HUES6 (cell line): Measurements from ENCODE around the gene ASB1.

Source experiments
- H3K27ac ChIP-seq: 2 replicates; pipeline ENCODE4 v1.7.0; 2013; ENCODE audit warnings: low read depth, mild to moderate bottlenecking, low read length, inconsistent platforms
- H3K27me3 ChIP-seq: 2 replicates; pipeline ENCODE4 v1.6.1; 2013; ENCODE audit warnings: low read length; ENCODE audit not compliant: control insufficient read depth, insufficient read depth
- H3K36me3 ChIP-seq: 2 replicates; pipeline ENCODE4 v1.6.1; 2013; ENCODE audit warnings: low read length; ENCODE audit not compliant: control insufficient read depth, insufficient read depth
- H3K4me1 ChIP-seq: 2 replicates; pipeline ENCODE4 v1.6.1; 2013; ENCODE audit warnings: low read length; ENCODE audit not compliant: control insufficient read depth, insufficient read depth
- H3K4me3 ChIP-seq: 2 replicates; pipeline ENCODE4 v1.5.1; 2013; ENCODE audit warnings: low read depth, low read length
- H3K9ac ChIP-seq: one replicate; pipeline ENCODE4 v1.6.1; 2013; ENCODE audit warnings: mild to moderate bottlenecking, low read length
- H3K9me3 ChIP-seq: 2 replicates; pipeline ENCODE4 v1.6.1; 2013; ENCODE audit warnings: low read depth, low read length; ENCODE audit not compliant: control insufficient read depth, insufficient read depth

Gene ASB1

DNA sequence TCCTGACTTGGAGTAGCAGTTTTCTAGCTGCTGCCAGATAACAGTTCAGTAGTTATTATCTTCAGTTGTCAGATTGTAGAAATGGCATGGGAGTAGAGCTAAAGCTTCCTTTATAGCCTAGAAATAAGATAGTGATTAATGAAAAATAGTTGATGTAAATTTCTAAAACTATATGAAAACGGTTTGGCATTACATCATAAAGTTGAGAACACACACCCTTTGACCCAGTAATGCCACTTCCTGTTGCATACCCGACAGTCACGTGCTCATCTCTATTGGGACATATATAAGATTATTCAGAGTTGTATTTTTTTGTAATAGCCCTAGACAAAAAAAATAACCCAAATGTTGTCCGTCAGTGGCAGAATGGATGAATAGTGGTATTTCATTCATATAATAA lies 39.4 kb upstream of the ASB1 start:
- peaks cover 6% of the 10 kb centered on the region; the same call in 1 of the 2 replicates for H3K9me3 ChIP-seq
- no peak overlapping the region for H3K9ac ChIP-seq
- no peak overlapping the region for H3K27ac ChIP-seq
- no peaks in the 10 kb centered on the region for H3K27me3 ChIP-seq
- H3K4me1 ChIP-seq: no peaks in the 10 kb centered on the region
- H3K36me3 ChIP-seq: peaks cover 3% of the 10 kb centered on the region; the same call in 1 of the 2 replicates
- H3K4me3 ChIP-seq: no peak overlapping the region

DNA sequence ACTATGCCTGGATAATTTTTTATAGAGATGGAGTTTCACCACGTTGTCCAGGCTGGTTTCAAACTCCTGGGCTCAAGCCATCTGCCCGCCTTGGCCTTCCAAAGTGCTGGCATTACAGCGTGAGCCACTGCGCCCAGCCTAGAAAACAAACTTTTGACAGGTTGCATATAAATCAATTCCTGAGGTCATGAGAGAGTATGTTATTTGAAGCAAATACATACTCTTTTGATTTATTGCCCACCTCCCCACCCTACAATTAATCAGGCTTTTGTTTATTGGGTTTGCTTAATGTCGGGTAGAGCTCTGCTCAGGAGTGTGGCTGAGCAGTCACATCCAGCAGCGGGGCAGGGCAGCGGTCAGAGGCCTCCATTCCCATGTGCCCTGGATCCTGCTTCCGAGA lies 37.9 kb upstream of the ASB1 start:
- no peaks in the 10 kb centered on the region for H3K9me3 ChIP-seq
- H3K36me3 ChIP-seq: no peaks in the 10 kb centered on the region
- H3K4me3 ChIP-seq: no peak overlapping the region
- H3K4me1 ChIP-seq: no peaks in the 10 kb centered on the region
- H3K27me3 ChIP-seq: no peaks in the 10 kb centered on the region
- no peak overlapping the region for H3K27ac ChIP-seq
- no peak overlapping the region for H3K9ac ChIP-seq

DNA sequence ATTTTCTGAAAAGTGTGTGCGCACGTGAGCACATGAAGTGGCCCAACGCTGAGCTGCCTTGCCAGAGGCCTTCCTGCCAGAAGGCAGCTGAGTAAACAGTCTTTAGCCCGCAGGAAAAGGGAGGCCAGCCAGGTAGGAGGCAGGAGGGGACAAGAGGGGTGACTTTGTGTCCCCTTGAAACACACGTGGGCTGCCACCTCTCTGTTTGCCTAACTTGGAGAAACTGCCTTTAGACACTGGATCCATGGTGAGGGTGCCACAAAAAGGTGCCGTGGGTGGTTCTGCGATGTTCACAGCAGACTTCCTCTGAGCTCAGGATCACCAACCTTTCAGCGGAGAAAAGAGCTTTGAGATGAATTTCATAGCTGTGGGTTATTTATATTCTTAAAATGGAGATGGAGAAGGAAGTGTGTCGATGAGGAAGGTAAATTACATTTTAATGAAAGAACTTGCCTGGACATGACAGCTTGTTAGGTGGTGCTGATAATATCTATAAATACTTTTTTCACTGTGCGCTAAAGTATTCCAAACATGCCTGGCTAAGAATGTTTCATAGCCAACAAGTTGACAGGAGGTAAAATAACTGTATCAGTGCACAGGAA lies 36.6 kb upstream of the ASB1 start:
- Histone ChIP-seq H3K36me3 (no peaks in the 10 kb centered on the region), H3K27me3 (no peaks in the 10 kb centered on the region), H3K9ac (no peak overlapping the region), H3K9me3 (no peaks in the 10 kb centered on the region), H3K27ac (no peak overlapping the region), H3K4me1 (no peaks in the 10 kb centered on the region), H3K4me3 (no peak overlapping the region)

DNA sequence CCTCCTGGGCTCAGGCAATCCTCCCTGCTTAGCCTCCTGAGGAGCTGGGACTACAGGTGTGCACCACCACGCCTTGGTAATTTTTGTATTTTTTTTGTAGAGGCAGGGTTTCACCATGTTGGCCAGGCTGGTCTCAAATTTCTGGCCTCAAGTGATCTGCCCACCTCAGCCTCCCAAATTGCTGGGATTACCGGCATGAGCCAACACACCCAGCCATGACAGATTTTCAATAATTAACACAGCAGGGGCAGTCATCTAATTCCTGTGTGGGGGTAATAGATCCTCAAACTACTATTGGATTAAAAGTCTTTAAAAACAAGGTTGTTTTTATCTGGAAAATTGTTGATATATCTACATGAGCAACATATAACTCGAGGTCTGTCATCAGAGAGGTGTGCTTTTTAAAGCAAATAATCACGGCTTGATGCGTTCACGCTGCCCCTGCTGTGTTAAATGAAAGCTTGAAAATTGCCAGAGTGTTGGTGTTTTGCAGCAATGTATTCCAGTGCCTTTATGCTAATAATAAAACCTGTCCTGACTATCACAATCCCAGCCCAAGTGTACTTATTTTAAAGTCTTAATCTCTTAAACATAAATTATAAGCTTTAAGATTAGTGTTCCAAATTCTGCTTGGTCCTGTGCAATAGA lies 35.6 kb upstream of the ASB1 start:
- Histone ChIP-seq H3K27me3 (no peaks in the 10 kb centered on the region), H3K27ac (no peak overlapping the region), H3K4me1 (no peaks in the 10 kb centered on the region), H3K9ac (no peak overlapping the region), H3K4me3 (no peak overlapping the region), H3K36me3 (no peaks in the 10 kb centered on the region), H3K9me3 (no peaks in the 10 kb centered on the region)

DNA sequence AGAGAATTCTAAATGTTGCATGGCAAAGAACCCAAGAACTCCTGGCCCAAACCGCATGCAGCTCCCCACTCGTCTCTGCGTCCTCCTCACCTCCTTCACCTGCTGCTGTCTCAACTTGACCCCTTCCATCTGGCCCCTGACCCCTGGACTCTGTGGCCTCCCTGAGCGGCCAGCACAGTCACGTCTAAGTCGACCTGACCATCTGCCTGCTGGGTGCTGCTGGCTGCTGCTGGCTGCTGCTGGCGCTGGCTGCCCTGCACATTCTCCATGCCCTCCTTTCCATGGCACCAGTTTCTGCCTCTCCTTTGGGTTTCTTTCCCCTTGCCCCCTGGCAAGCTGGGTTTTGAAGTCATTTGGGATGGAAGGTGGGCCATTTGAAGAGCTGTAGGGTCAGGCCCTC lies 30.1 kb upstream of the ASB1 start:
- no peaks in the 10 kb centered on the region for H3K4me1 ChIP-seq
- no peak overlapping the region for H3K9ac ChIP-seq
- no peaks in the 10 kb centered on the region for H3K36me3 ChIP-seq
- no peak overlapping the region for H3K4me3 ChIP-seq
- H3K27me3 ChIP-seq: no peaks in the 10 kb centered on the region
- no peak overlapping the region for H3K27ac ChIP-seq
- no peaks in the 10 kb centered on the region for H3K9me3 ChIP-seq

DNA sequence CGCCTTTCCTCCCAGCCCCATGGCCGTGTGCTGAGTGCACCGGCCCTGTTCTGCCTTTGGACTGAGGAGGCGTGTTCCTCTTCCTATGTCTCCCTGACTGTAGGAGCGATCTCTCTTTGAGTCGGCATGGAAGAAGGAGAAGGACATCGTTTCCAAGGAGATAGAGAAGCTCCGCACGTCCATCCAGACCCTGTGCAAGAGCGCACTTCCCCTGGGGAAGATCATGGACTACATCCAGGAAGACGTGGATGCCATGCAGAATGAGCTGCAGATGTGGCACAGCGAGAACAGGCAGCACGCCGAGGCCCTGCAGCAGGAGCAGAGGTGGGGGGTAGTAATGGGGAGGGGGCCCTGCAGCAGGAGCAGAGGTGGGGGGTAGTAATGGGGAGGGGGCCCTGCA lies 29.4 kb upstream of the ASB1 start:
- no peaks in the 10 kb centered on the region for H3K4me1 ChIP-seq
- no peaks in the 10 kb centered on the region for H3K36me3 ChIP-seq
- no peak overlapping the region for H3K4me3 ChIP-seq
- no peak overlapping the region for H3K9ac ChIP-seq
- no peaks in the 10 kb centered on the region for H3K9me3 ChIP-seq
- no peaks in the 10 kb centered on the region for H3K27me3 ChIP-seq
- no peak overlapping the region for H3K27ac ChIP-seq

DNA sequence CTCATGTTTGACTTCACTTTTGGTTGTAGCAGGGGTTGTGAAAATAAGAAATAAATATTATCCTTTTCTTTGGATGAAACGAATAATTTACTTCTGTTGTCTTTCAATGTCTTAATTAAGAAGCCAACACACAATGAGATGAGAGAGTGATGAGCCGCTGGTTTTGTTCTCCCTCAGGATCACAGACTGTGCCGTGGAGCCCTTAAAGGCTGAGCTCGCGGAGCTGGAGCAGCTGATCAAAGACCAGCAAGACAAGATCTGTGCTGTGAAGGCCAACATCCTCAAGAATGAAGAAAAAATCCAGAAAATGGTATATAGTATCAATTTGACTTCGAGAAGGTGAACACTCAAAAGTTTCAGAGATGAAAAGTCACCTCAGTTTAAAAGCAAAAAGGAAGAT lies 28.1 kb upstream of the ASB1 start:
- Histone ChIP-seq H3K9me3 (no peaks in the 10 kb centered on the region), H3K4me1 (no peaks in the 10 kb centered on the region), H3K9ac (no peak overlapping the region), H3K27me3 (no peaks in the 10 kb centered on the region), H3K27ac (no peak overlapping the region), H3K36me3 (no peaks in the 10 kb centered on the region), H3K4me3 (no peak overlapping the region)

DNA sequence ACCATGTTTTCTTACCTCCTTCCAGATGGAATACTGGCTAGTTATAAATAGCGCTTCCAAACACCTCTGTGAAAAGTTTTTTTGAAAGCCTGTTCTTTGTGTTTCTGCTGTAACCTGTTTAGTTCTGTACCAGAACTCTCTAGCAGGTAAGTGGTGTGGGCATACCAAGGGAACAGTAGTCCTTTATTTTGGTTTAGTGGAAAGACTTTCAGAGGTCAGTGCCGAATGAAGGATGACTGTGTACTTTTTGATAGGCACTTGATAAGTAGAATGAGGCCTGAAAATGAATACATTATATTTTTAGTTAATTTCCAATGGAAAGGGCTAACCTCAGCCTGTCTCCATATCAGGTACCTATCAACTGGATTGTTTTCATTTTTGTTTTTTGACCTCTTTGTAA lies 27.6 kb upstream of the ASB1 start:
- Histone ChIP-seq H3K4me1 (no peaks in the 10 kb centered on the region), H3K27ac (no peak overlapping the region), H3K9me3 (no peaks in the 10 kb centered on the region), H3K9ac (no peak overlapping the region), H3K36me3 (no peaks in the 10 kb centered on the region), H3K27me3 (no peaks in the 10 kb centered on the region), H3K4me3 (no peak overlapping the region)

DNA sequence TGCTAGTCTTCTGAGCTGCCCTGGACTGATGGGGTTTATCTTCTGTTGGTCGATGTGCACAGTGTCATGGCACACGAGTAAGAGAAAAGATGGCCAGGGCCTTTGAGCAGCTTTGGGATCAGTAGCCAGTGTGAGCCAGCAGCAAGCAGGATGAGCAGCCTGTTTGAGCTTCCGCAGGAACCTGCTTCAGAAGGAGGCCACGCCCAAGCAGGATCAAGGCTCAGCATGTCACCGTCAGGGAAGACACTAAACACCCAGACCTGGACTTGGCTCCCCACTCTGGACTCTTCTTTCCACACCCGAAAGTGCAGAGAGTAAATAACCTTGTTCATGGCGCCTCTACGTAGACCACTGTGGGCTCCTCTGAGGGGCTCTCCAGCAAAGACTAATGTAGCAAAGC lies 25.2 kb upstream of the ASB1 start:
- peaks cover 5% of the 10 kb centered on the region; the same call in 1 of the 2 replicates for H3K4me1 ChIP-seq
- no peaks in the 10 kb centered on the region for H3K27me3 ChIP-seq
- H3K9ac ChIP-seq: no peak overlapping the region
- H3K4me3 ChIP-seq: no peak overlapping the region
- no peaks in the 10 kb centered on the region for H3K9me3 ChIP-seq
- no peaks in the 10 kb centered on the region for H3K36me3 ChIP-seq
- H3K27ac ChIP-seq: no peak overlapping the region

DNA sequence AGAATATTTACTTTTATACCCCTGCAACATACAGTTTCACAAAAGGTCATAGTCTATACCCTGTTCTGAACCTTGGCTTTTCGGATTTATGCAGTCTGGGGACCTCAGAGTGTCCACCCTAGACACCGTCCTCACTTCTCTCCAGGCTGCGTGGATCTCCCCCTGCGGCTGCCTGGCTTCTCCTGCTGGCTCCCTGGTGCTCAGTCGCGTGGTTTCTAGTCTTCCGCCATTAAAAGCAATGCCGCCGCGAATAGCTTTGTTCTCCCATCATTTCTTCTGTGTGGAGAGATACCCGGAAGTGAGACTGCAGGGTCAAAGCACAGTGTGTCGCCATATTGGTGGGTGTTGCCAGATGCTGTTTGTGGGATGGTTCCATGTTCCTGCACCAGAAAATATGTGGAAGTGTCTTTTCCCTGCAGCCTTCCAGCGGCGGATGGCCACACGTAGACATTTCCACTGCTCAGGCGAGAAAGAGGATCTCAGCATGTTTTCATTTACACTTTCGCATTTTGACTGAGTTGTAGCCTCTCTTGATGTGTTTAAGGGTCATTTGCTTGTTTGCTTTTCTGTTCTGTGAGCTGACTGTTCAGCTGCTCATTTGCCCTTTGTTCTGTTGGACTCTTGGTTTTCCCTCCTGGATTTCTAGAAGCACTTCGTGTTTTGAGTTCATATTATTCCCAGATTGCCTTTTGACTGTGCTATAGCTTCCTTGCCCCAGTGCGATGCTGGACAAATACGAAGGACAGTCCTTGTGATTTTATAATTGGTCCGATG lies 22.9 kb upstream of the ASB1 start:
- Histone ChIP-seq H3K36me3 (no peaks in the 10 kb centered on the region), H3K27me3 (no peaks in the 10 kb centered on the region), H3K9ac (no peak overlapping the region), H3K4me3 (no peak overlapping the region), H3K9me3 (no peaks in the 10 kb centered on the region), H3K27ac (no peak overlapping the region), H3K4me1 (peaks cover 6% of the 10 kb centered on the region)

DNA sequence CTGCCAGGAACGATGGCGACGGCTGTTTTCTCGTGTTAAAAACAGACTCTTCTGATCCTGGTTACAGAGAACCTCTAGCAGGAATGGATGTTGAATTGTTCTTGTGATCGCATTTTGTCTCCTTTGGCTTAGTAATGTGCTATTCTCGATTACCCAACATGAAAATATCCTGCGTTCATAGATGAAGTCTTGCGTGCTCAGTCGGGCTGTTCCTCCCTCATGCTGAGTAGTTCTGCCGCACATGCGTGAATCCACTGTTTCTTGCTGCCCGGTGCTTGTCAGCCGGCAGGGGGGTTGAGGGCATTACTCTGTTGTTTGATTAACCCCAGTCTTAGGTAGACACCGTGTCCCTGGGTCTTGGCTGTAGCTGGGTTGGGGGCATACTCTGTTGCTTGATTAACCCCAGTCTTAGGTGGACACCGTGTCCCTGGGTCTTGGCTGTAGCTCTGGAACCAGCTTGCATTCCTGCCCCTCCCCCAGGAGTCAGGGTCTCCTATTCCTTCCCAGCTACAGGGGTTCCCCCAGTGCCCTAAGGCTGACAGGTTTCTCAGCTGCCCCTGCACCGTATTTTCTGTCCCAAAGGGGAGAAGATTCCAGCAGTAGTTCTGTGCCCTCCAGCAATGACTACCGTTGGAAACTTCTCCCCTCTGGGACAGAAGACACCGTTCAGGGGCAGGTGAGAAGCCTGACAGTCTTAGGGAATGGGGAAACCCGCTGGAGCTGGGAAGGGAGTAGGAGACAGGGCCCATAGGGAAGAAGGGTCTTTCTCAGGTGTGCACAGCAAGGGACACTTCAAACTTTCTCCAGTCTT lies 22.1 kb upstream of the ASB1 start:
- no peaks in the 10 kb centered on the region for H3K27me3 ChIP-seq
- H3K9me3 ChIP-seq: no peaks in the 10 kb centered on the region
- H3K4me1 ChIP-seq: peaks cover 8% of the 10 kb centered on the region
- no peak overlapping the region for H3K4me3 ChIP-seq
- no peaks in the 10 kb centered on the region for H3K36me3 ChIP-seq
- H3K9ac ChIP-seq: no peak overlapping the region
- H3K27ac ChIP-seq: no peak overlapping the region
